ENCODE results near the gene PSPH. TPM values are rescaled to one million over a fixed set of nuclear protein-coding genes. Genes with fewer than 3 reads are reported as not detected.

Gene PSPH
- total and polyA plus RNA-seq, 4 donors: 4.3 to 7.4 (median 6.5) TPM

Other genes starting within 250 kb of the PSPH start
- gene SEPTIN14, start 188.7 kb downstream of the PSPH start, total RNA-seq: not detected
- not detected for gene SEPTIN14, start 188.7 kb downstream of the PSPH start, polyA plus RNA-seq
- 1 to 10 TPM; 2.6 to 4.8 TPM for gene ZNF713, start 164.0 kb downstream of the PSPH start, total RNA-seq
- 1 to 10 TPM; 1.1 to 1.4 TPM for gene ZNF713, start 164.0 kb downstream of the PSPH start, polyA plus RNA-seq
- 1 to 10 TPM; 8.6 to 9.0 TPM for gene MRPS17, start 99.6 kb downstream of the PSPH start, total RNA-seq
- gene MRPS17, start 99.6 kb downstream of the PSPH start, polyA plus RNA-seq: 1 to 10 TPM; 7.9 to 9.4 TPM
- 10 to 100 TPM; 40.9 to 47.8 TPM for gene NIPSNAP2, start 86.9 kb downstream of the PSPH start, total RNA-seq
- gene NIPSNAP2, start 86.9 kb downstream of the PSPH start, polyA plus RNA-seq: 10 to 100 TPM; 34.3 to 53.1 TPM
- gene CCT6A, start 321 bp upstream of the PSPH start, total RNA-seq: 10 to 100 TPM; 80.6 to 82.8 TPM
- gene CCT6A, start 321 bp upstream of the PSPH start, polyA plus RNA-seq: 100 to 1,000 TPM in 1 of 2 donors, 10 to 100 TPM in 1; 88.1 to 115 TPM
- gene SUMF2, start 12.8 kb upstream of the PSPH start, total RNA-seq: 100 to 1,000 TPM in 1 of 2 donors, 10 to 100 TPM in 1; 95.2 to 118 TPM
- gene SUMF2, start 12.8 kb upstream of the PSPH start, polyA plus RNA-seq: 100 to 1,000 TPM in 1 of 2 donors, 10 to 100 TPM in 1; 47.7 to 143 TPM
- 1 to 10 TPM; 4.6 to 9.3 TPM for gene PHKG1, start 41.5 kb upstream of the PSPH start, total RNA-seq
- 10 to 100 TPM in 1 of 2 donors, 1 to 10 TPM in 1; 2.9 to 20.5 TPM for gene PHKG1, start 41.5 kb upstream of the PSPH start, polyA plus RNA-seq
- 100 to 1,000 TPM; 187 to 240 TPM for gene CHCHD2, start 55.0 kb upstream of the PSPH start, total RNA-seq
- gene CHCHD2, start 55.0 kb upstream of the PSPH start, polyA plus RNA-seq: 100 to 1,000 TPM; 379 to 492 TPM
- gene NUPR2, start 65.0 kb upstream of the PSPH start, total RNA-seq: 1 to 10 TPM in 1 of 2 donors, under 1 TPM in 1; 0.62 to 1.1 TPM
- 1 to 10 TPM; 1.3 to 3.3 TPM for gene NUPR2, start 65.0 kb upstream of the PSPH start, polyA plus RNA-seq